Activated CD8-positive, alpha-beta T cell treated with anti-CD3 and anti-CD28 coated beads for 36 hours (primary cell): Measurements from ENCODE around the gene FRAT2. TPM values are rescaled to one million over a fixed set of nuclear protein-coding genes. Genes with fewer than 3 reads are reported as not detected.

ENCODE experiments used
- ATAC-seq: fragments of 200-7000 bp; cut with Tn5 transposase; one replicate; pipeline ENCODE4 v1.10.0; 2021; ENCODE audit warnings: mild to moderate bottlenecking, moderate library complexity
- CTCF ChIA-PET: fragments of 350-600 bp; sonication (Branson Sonifier 250); formaldehyde crosslinking; loops from one replicate; lab custom pipeline; 2021; ENCODE audit warnings: antibody characterized with exemption; lab: Charles Lee
- POLR2A ChIA-PET: fragments of 350-600 bp; sonication (Branson Sonifier 250); formaldehyde crosslinking; loops from one replicate; lab custom pipeline; 2021; ENCODE audit warnings: antibody characterized with exemption; lab: Charles Lee
- DNase-seq: peaks from one replicate; pipeline ENCODE4 v3.0.0-alpha.2; 2020
- H3K27ac Mint-ChIP-seq: one replicate; pipeline ENCODE4 v1.8.0; 2021; ENCODE audit warnings: mild to moderate bottlenecking, mixed read lengths
- H3K27me3 Mint-ChIP-seq: one replicate; pipeline ENCODE4 v1.8.0; 2021; ENCODE audit warnings: mixed read lengths
- H3K36me3 Mint-ChIP-seq: one replicate; pipeline ENCODE4 v1.8.0; 2021; ENCODE audit warnings: low read depth, mixed read lengths
- H3K4me1 Mint-ChIP-seq: one replicate; pipeline ENCODE4 v1.8.0; 2021; ENCODE audit warnings: low read depth, mixed read lengths
- H3K4me3 Mint-ChIP-seq: one replicate; pipeline ENCODE4 v1.8.0; 2021; ENCODE audit warnings: mild to moderate bottlenecking, moderate library complexity, mixed read lengths
- H3K9me3 Mint-ChIP-seq: one replicate; pipeline ENCODE4 v1.8.0; 2021; ENCODE audit warnings: mixed read lengths
- intact Hi-C: fragments of 100-400 bp; cut with micrococcal nuclease; formaldehyde crosslinking; loops from one replicate; pipeline ENCODE4 v1.10.0; 2022
- total RNA-seq, 2 experiments: library from RNA; stranded (reverse); gene quantifications; one replicate each; pipeline ENCODE4 v1.2.3, GENCODE V29; 2021
- TF ChIP-seq, protein P1 (sequence below): fragments of 200-600 bp; IDR thresholded peaks from one replicate; pipeline ENCODE4 v1.8.0; 2022; ENCODE audit warnings: antibody characterized with exemption, mild to moderate bottlenecking

The FRAT2 gene
- total RNA-seq, 2 experiments from 2014 or later: 5.6 to 6.4 TPM

DNA sequence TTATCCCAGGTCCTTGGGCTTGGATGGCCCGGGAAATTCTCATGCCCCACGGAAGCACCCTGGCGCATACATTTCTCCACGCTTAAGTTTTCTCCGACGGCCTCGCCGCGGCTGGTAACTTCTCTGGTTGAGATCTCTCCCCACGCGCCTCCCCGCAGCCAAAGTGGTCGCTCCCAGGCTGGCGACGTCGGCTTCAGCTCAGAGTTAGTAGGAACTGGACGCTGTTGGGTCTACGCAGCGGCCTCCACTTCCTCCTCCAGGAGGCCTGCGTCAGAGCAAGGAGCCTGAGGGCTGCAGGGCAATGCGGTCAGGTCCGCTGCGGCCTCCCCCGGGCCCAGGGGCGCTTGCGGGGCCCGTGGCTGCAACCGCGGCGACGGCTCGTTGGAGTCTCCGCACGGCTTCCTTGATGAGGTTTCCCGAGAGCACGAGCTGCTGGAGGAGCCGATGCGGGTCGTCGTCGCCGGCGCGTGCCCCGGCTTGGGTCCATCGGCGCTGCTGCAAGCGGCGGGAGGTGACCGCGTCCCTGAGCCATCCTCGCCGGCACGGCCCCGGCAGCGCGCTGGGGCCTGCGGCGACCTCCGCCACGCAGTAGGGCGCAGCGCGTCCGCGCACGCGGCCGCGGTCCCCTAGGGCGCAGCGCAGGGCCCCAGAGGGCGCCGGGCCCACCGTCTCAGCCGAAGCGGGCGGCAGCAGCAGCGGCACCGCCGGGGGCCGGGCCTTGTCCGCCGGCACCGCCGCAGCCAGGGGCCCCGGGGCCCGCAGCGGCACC is 744 bp downstream of the FRAT2 start:
- CTCF ChIA-PET: interaction anchor here (0.8 to 6.5 kb wide), 12 partner anchors 8 to 343 kb away, joined by 3 to 40 read pairs (median 5); partner anchors contain the start of gene FRAT1

DNA sequence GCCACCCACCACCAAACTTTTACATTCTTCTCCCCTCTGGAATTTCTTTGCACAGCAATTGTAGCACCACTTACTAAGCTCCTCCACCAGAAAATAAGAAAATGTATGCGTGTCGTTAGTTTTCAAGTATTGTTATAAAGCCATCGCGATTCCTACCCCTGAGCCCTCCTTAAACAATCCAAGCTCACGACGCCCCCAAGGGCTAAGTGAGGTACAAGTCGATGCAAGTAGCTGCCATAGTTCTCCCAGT is 1.3 kb downstream of the FRAT2 start:
- intact Hi-C loops: loop anchor here (5.0 kb wide), 1 partner anchor 51 kb away; no protein-coding TSS in a partner anchor
- ATAC-seq: peak; percentile 19
- peaks cover 6% of the 10 kb centered on the region for H3K36me3 Mint-ChIP-seq
- H3K27ac Mint-ChIP-seq: peak overlapping the region; percentile 67
- H3K9me3 Mint-ChIP-seq: no peaks in the 10 kb centered on the region
- no peaks in the 10 kb centered on the region for H3K27me3 Mint-ChIP-seq
- POLR2A ChIA-PET: interaction anchor here (0.8 to 8.2 kb wide), 12 partner anchors 8 to 175 kb away, joined by 3 to 82 read pairs (median 4); partner anchors contain the start of gene FRAT1
- H3K4me3 Mint-ChIP-seq: peak overlapping the region; percentile 77
- TF ChIP-seq, protein P1, sequence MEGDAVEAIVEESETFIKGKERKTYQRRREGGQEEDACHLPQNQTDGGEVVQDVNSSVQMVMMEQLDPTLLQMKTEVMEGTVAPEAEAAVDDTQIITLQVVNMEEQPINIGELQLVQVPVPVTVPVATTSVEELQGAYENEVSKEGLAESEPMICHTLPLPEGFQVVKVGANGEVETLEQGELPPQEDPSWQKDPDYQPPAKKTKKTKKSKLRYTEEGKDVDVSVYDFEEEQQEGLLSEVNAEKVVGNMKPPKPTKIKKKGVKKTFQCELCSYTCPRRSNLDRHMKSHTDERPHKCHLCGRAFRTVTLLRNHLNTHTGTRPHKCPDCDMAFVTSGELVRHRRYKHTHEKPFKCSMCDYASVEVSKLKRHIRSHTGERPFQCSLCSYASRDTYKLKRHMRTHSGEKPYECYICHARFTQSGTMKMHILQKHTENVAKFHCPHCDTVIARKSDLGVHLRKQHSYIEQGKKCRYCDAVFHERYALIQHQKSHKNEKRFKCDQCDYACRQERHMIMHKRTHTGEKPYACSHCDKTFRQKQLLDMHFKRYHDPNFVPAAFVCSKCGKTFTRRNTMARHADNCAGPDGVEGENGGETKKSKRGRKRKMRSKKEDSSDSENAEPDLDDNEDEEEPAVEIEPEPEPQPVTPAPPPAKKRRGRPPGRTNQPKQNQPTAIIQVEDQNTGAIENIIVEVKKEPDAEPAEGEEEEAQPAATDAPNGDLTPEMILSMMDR: no peak
- peak; percentile 59 for DNase-seq
- H3K4me1 Mint-ChIP-seq: peaks cover 47% of the 10 kb centered on the region
- CTCF ChIA-PET: interaction anchor here (0.8 to 6.5 kb wide), 12 partner anchors 8 to 344 kb away, joined by 3 to 40 read pairs (median 5); partner anchors contain the start of gene FRAT1

More for the DNA sequence above, 744 bp downstream of the FRAT2 start:
- Mint-ChIP-seq H3K27me3 (no peaks in the 10 kb centered on the region), H3K4me1 (peaks cover 42% of the 10 kb centered on the region), H3K27ac (peak overlapping the region; percentile 67), H3K36me3 (peaks cover 6% of the 10 kb centered on the region), H3K9me3 (no peaks in the 10 kb centered on the region), H3K4me3 (peak overlapping the region; percentile 77)
- intact Hi-C loops: loop anchor here (5.0 kb wide), 1 partner anchor 51 kb away; no protein-coding TSS in a partner anchor
- POLR2A ChIA-PET: interaction anchor here (0.6 to 8.2 kb wide), 13 partner anchors 9 to 114 kb away, joined by 3 to 82 read pairs (median 3); partner anchors contain the start of gene FRAT1
- TF ChIP-seq, protein P1: no peak
- DNase-seq (peak; percentile 61), ATAC-seq (peak; percentile 27)

DNA sequence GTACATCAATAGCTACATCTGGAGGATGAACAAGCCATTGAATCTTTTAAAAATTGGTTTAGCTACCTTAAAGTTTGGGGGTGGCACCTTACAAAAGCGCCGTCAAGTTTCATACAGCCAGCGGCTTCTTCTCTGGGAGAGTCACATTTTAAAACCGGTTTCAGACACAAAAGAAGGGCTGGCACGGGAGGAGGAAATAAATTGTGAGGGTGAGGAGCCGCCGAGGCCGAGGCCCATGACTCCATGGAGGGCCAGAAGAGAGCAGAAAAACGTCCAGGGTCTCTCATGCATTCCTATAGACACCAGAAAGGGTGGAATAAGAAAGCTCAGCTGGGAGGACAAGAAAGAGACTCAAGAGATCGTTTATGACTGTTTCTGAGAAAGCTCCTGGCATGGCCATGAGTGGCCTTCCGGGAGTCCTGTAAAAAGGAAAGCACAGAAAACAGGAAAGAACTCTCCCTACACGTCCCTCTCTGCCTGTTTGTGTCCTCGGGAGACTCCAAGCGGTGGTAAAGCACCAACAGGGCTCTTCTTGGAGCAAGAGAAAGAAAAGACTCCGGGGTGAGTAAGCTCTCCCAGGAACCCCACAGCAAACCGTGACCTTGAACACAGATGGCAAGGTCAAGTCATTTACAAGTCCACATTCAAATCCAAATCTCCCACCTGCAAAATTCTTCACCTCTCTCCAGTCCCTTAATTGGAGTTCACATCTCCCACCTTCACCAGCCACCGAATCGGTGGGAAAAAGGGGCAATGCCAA is 1.8 kb downstream of the FRAT2 start:
- TF ChIP-seq, protein P1: no peak
- Mint-ChIP-seq H3K36me3 (peaks cover 6% of the 10 kb centered on the region), H3K27me3 (no peaks in the 10 kb centered on the region), H3K9me3 (no peaks in the 10 kb centered on the region), H3K4me1 (peaks cover 52% of the 10 kb centered on the region), H3K4me3 (peak overlapping the region; percentile 77), H3K27ac (peak overlapping the region; percentile 67)
- ATAC-seq: no peak
- POLR2A ChIA-PET: interaction anchor here (0.8 to 8.2 kb wide), 12 partner anchors 8 to 176 kb away, joined by 3 to 82 read pairs (median 4); partner anchors contain the start of gene FRAT1
- CTCF ChIA-PET: interaction anchor here (1.0 to 6.5 kb wide), 13 partner anchors 8 to 344 kb away, joined by 3 to 40 read pairs (median 5); partner anchors contain the start of gene FRAT1
- intact Hi-C loops: loop anchor here (5.0 kb wide), 1 partner anchor 50 kb away; no protein-coding TSS in a partner anchor
- DNase-seq: peak; percentile 17

DNA sequence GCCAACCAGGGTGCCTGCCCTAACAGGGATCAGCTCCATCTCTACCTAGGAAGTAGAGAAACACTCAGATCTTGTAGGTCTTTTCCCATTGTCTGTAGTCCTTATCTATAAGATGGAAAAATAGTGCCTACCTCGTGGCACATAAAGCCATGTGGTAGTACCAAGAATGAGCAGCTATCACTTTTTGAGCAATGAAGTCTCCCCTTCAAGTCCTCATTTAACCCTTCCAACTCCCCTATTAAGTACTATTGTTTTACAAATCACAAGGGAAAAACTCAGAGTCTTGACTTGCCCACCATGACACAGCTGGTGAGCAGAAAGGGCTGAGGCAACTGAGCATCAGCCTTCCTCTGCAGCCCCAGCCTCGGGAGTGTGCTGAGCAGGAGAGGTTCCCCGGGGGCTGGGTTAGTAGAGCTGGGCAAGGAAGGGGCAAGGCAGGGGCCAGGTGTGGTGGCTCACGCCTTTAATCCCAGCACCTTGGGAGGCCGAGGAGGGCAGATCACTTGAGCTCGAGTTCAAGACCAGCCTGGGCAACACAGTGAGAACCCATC is 3.3 kb downstream of the FRAT2 start:
- Mint-ChIP-seq H3K4me3 (peak overlapping the region; percentile 77), H3K9me3 (no peaks in the 10 kb centered on the region), H3K36me3 (peaks cover 6% of the 10 kb centered on the region), H3K27ac (peak overlapping the region; percentile 22), H3K4me1 (peaks cover 56% of the 10 kb centered on the region), H3K27me3 (no peaks in the 10 kb centered on the region)
- ATAC-seq: no peak
- POLR2A ChIA-PET: interaction anchor here (8.2 kb wide), 1 partner anchor 12 kb away, joined by 82 read pairs; the partner anchor contains the start of gene FRAT1
- CTCF ChIA-PET: interaction anchor here (0.6 to 6.5 kb wide), 5 partner anchors 8 to 258 kb away, joined by 3 to 40 read pairs (median 3); partner anchors contain the start of genes FRAT1 and RRP12
- DNase-seq: no peak
- TF ChIP-seq, protein P1: no peak
- intact Hi-C loops: loop anchor here (5.0 kb wide), 1 partner anchor 49 kb away; no protein-coding TSS in a partner anchor
